Adrenal gland (tissue), 12 donors: ENCODE results near the gene ADAMTS20. TPM values are rescaled to one million over a fixed set of nuclear protein-coding genes. Genes with fewer than 3 reads are reported as not detected.

Experiments used
- DNase-seq, 7 donors: peaks; one replicate each; pipeline ENCODE4 v3.0.0-alpha.2; 2019 to 2020
- H3K27ac ChIP-seq, 5 donors: fragments of 200-600 bp; sonication (generic) in 4 of 5; 1 replicate in 3 of 5; 2 replicates in 2 of 5; pipeline versions ENCODE4 v1.5.1 to v1.8.0; 2016 to 2020; ENCODE audit warnings: mild to moderate bottlenecking in 1 of 5
- H3K27me3 ChIP-seq: fragments of 200-600 bp; 2 replicates; pipeline ENCODE4 v1.8.0; 2021
- H3K36me3 ChIP-seq, 2 donors: fragments of 200-600 bp; replicated peaks in 1 of 2; 1 replicate in 1 of 2; 2 replicates in 1 of 2; pipeline versions ENCODE4 v1.5.1 to v1.8.0; 2018 to 2022
- H3K4me1 ChIP-seq, 2 donors: fragments of 200-600 bp; replicated peaks in 1 of 2; 1 replicate in 1 of 2; 2 replicates in 1 of 2; pipeline versions ENCODE4 v1.5.1 to v1.8.0; 2018 to 2021
- H3K4me3 ChIP-seq, 4 donors: fragments of 200-600 bp; sonication (generic) in 3 of 4; one replicate each; pipeline ENCODE4 v1.5.1; 2016 to 2018
- H3K9me3 ChIP-seq, 3 donors: fragments of 200-600 bp; sonication (generic) in 1 of 3; replicated peaks in 1 of 3; 1 replicate in 2 of 3; 2 replicates in 1 of 3; pipeline versions ENCODE4 v1.5.1 to v1.8.0; 2016 to 2021
- CTCF ChIP-seq, 6 experiments: fragments of 450-650 bp in 4 of 6; fragments of 200-600 bp in 2 of 6; sonication (generic) in 1 of 6; IDR thresholded peaks; 1 replicate in 5 of 6; 2 replicates in 1 of 6; pipeline versions ENCODE4 v1.5.1 to v1.8.0; 2016 to 2021; ENCODE audit warnings: antibody characterized with exemption in 6 of 6, mild to moderate bottlenecking in 2 of 6, moderate library complexity in 1 of 6
- POLR2A ChIP-seq, 2 donors: fragments of 450-650 bp; IDR thresholded peaks; one replicate each; pipeline ENCODE4 v1.6.1; 2017; ENCODE audit warnings: antibody characterized with exemption in 2 of 2, mild to moderate bottlenecking in 2 of 2, moderate library complexity in 1 of 2
- WGBS, 4 donors: extraction: QIAGEN DNeasy Blood & Tissue Kit in 2 of 4; methylation state at CpG; one replicate each; pipeline versions ENCODE4 v1.1.5 to v1.1.7; 2013 to 2017; 5-methylcytosine and 5-hydroxymethylcytosine counted together
- intact Hi-C, 2 donors: fragments of 100-400 bp; cut with DNase I; formaldehyde crosslinking; loops; one replicate each; pipeline versions ENCODE4 v1.14.1 to v1.15.0; 2022 to 2023
- polyA plus RNA-seq, 3 donors: library from polyadenylated mRNA; stranded (reverse); fragments of 200-250 nt in 2 of 3; fragments of 350-450 nt in 1 of 3; fragmentation: Illumina TruSeq in 1 of 3; extraction: RNeasy Lipid Tissue Mini Kit (QIAGEN cat#74804) in 1 of 3; gene quantifications; one replicate each; pipeline ENCODE4 v1.2.3, GENCODE V29; 2013 to 2014
- total RNA-seq, 9 donors: library from RNA; depleted of rRNA in 4 of 9; stranded (reverse); fragments of >200 nt in 4 of 9; fragments of 120-200 nt in 1 of 9; fragmentation: NEBNext Ultra II Directional in 1 of 9; extraction: Animal tissue kit (Norgen Biotek cat#: 25700) in 1 of 9; gene quantifications; one replicate each; pipeline versions ENCODE4 v1.1.0 to v1.2.4, GENCODE V29; 2013 to 2023
- donor health status: healthy with polysubstance abuse.
- donor health status: Bipolar disorder and iron deficiency.
- donor health status: DM: yes; HTN: yes; CAD: no.
- donor health status: DM: no; HTN: no; CAD: no.
- donor health status: DM: no; HTN: no; CAD: no.
- donor health status: DM: yes; HTN: yes; CAD: no.

Gene ADAMTS20
- total and polyA plus RNA-seq, 12 donors: 0.04 to 0.43 (median 0.28) TPM; not detected in 9

GRCh38 chr12:43579206-43579605 lies 27.2 kb upstream of the ADAMTS20 start:
- H3K9me3 ChIP-seq: no peaks in the 10 kb centered on the region
- intact Hi-C loops: no loop called here
- whole genome bisulfite sequencing, 4 donors: 39 to 47% (median 41%) methylated on average over 4 of the region's 4 CpGs
- DNase-seq: no peak
- H3K4me3 ChIP-seq: no peak overlapping the region
- H3K36me3 ChIP-seq: no peaks in the 10 kb centered on the region
- no peak for TF ChIP-seq POLR2A (IDR thresholded peaks at IDR 0.05)
- TF ChIP-seq CTCF (IDR thresholded peaks at IDR 0.05): no peak
- H3K27ac ChIP-seq: no peak overlapping the region
- no peaks in the 10 kb centered on the region for H3K4me1 ChIP-seq
- H3K27me3 ChIP-seq: no peaks in the 10 kb centered on the region

GRCh38 chr12:43578782-43579181 lies 26.8 kb upstream of the ADAMTS20 start:
- no peaks in the 10 kb centered on the region for H3K36me3 ChIP-seq
- no peak overlapping the region for H3K4me3 ChIP-seq
- TF ChIP-seq POLR2A (IDR thresholded peaks at IDR 0.05): no peak
- TF ChIP-seq CTCF (IDR thresholded peaks at IDR 0.05): no peak
- no peaks in the 10 kb centered on the region for H3K9me3 ChIP-seq
- no peaks in the 10 kb centered on the region for H3K27me3 ChIP-seq
- H3K27ac ChIP-seq: no peak overlapping the region
- H3K4me1 ChIP-seq: no peaks in the 10 kb centered on the region
- intact Hi-C loops: no loop called here
- WGBS, 4 donors: 50 to 66% (median 52%) methylated on average over 3 of the region's 3 CpGs
- DNase-seq: no peak

- TF ChIP-seq POLR2A (IDR thresholded peaks at IDR 0.05) (no peak), CTCF (IDR thresholded peaks at IDR 0.05) (no peak)
- 38 to 46% (median 42%) methylated on average over 3 of the region's 3 CpGs for whole genome bisulfite sequencing, 4 donors
- no peaks in the 10 kb centered on the region for H3K9me3 ChIP-seq
- H3K36me3 ChIP-seq: no peaks in the 10 kb centered on the region
- no peak overlapping the region for H3K27ac ChIP-seq
- no peaks in the 10 kb centered on the region for H3K27me3 ChIP-seq
- no peak overlapping the region for H3K4me3 ChIP-seq
- H3K4me1 ChIP-seq: no peaks in the 10 kb centered on the region
- DNase-seq: no peak
- intact Hi-C loops: no loop called here
Observed at GRCh38 chr12:43577381-43577780, 25.4 kb upstream of the ADAMTS20 start.

DNA sequence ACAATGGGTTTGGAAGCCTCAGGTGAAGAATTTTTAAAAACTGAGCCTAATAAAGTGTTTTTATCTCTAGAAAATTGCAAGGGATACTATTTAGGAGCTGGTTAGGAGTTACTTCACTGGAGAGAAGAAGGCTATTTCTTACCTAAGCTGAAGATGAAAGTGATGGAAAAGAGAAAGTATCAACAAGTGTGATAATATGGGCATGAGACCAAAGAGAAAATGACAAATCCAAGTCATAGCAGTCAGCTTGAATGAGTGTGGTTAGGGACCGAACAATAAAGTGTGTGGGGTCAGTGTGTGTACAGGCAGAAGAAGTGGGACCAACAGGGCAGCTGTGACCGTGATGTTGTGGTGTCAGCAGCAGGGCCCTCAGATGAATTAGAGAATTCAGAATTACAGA lies 24.2 kb upstream of the ADAMTS20 start:
- H3K36me3 ChIP-seq: no peaks in the 10 kb centered on the region
- intact Hi-C loops: no loop called here
- no peak for TF ChIP-seq POLR2A (IDR thresholded peaks at IDR 0.05)
- TF ChIP-seq CTCF (IDR thresholded peaks at IDR 0.05): no peak
- no peaks in the 10 kb centered on the region for H3K27me3 ChIP-seq
- no peaks in the 10 kb centered on the region for H3K4me1 ChIP-seq
- no peaks in the 10 kb centered on the region for H3K9me3 ChIP-seq
- H3K27ac ChIP-seq: no peak overlapping the region
- DNase-seq: no peak
- no peak overlapping the region for H3K4me3 ChIP-seq
- WGBS, 4 donors: 64 to 75% (median 69%) methylated on average over 2 of the region's 2 CpGs
